K562 (cell line): ENCODE results near the gene ZBTB46. TPM values are rescaled to one million over a fixed set of nuclear protein-coding genes. Genes with fewer than 3 reads are reported as not detected.

Source experiments
- BACH1 ChIP-seq: fragments of 200-800 bp; sonication (Bioruptor generic); IDR thresholded peaks from 2 replicates; pipeline ENCODE4 v1.6.1; 2016; ENCODE audit warnings: missing genetic modification characterization, missing compliant biosample characterization
- CBFB ChIP-seq: sonication (generic); formaldehyde crosslinking; IDR thresholded peaks from 2 replicates; pipeline ENCODE4 v1.4.0; 2020; ENCODE audit warnings: mild to moderate bottlenecking, missing genetic modification reagents
- COPS2 ChIP-seq: fragments of 450-650 bp; conservative IDR thresholded peaks from 2 replicates; pipeline ENCODE4 v1.6.1; 2016; ENCODE audit warnings: mild to moderate bottlenecking, moderate library complexity
- FOXM1 ChIP-seq, 2 experiments: fragments of 450-650 bp in 1 of 2; sonication (generic) in 1 of 2; formaldehyde crosslinking in 1 of 2; IDR thresholded peaks; 2 replicates each; pipeline versions ENCODE4 v1.6.1 to v1.9.0; 2017 to 2022; ENCODE audit warnings: low read depth in 2 of 2, mild to moderate bottlenecking in 2 of 2, missing genetic modification reagents in 1 of 2, moderate library complexity in 1 of 2
- GTF2A2 ChIP-seq: IDR thresholded peaks from 2 replicates; pipeline ENCODE4 v1.6.1; 2016; ENCODE audit warnings: mild to moderate bottlenecking, missing genetic modification characterization, missing compliant biosample characterization
- HCFC1 ChIP-seq: IDR thresholded peaks from 2 replicates; pipeline ENCODE4 v1.6.1; 2012; ENCODE audit warnings: low read depth, low read length, improper control_type of control experiment
- HDAC1 ChIP-seq, 2 experiments: fragments of 450-650 bp; IDR thresholded peaks; 2 replicates each; pipeline ENCODE4 v1.6.1; 2016 to 2017; ENCODE audit warnings: inconsistent platforms in 1 of 2, mild to moderate bottlenecking in 1 of 2, moderate library complexity in 1 of 2
- LCOR ChIP-seq: sonication (generic); formaldehyde crosslinking; IDR thresholded peaks from 2 replicates; pipeline ENCODE4 v1.8.0; 2022; ENCODE audit warnings: mild to moderate bottlenecking, missing genetic modification reagents
- NONO ChIP-seq, 2 experiments: fragments of 200-400 bp in 1 of 2; fragments of 450-650 bp in 1 of 2; formaldehyde crosslinking in 1 of 2; IDR thresholded peaks; 2 replicates each; pipeline ENCODE4 v1.6.1; 2017; ENCODE audit warnings: low read depth in 2 of 2, mild to moderate bottlenecking in 2 of 2, moderate library complexity in 2 of 2, low read length in 1 of 2
- PCBP1 ChIP-seq: fragments of 200-400 bp; formaldehyde crosslinking; IDR thresholded peaks from 2 replicates; pipeline ENCODE4 v1.6.1; 2018; ENCODE audit warnings: mild to moderate bottlenecking, low read depth, low read length; ENCODE audit not compliant: poor library complexity, severe bottlenecking
- RBBP5 ChIP-seq: fragments of 200-600 bp; sonication (generic); IDR thresholded peaks from 2 replicates; pipeline ENCODE4 v1.6.1; 2012; ENCODE audit warnings: borderline replicate concordance, mild to moderate bottlenecking, low read length, control low read depth, inconsistent platforms; ENCODE audit not compliant: insufficient read depth, poor library complexity, severe bottlenecking
- TAF15 ChIP-seq: fragments of 200-400 bp; formaldehyde crosslinking; IDR thresholded peaks from 2 replicates; pipeline ENCODE4 v1.6.1; 2017; ENCODE audit warnings: mild to moderate bottlenecking, low read depth, low read length, moderate library complexity
- TBP ChIP-seq: optimal IDR thresholded peaks from 2 replicates; pipeline ENCODE3; 2011; ENCODE audit warnings: low read depth, low read length, improper control_type of control experiment
- TEAD1 ChIP-seq, 2 experiments: fragments of 450-650 bp in 1 of 2; sonication (generic) in 1 of 2; formaldehyde crosslinking; IDR thresholded peaks; 2 replicates each; pipeline versions ENCODE4 v1.4.0 to v1.8.0; 2020 to 2022; ENCODE audit warnings: mild to moderate bottlenecking in 2 of 2, missing genetic modification reagents in 1 of 2
- ZFX ChIP-seq: sonication (generic); formaldehyde crosslinking; IDR thresholded peaks from 2 replicates; pipeline ENCODE4 v1.8.0; 2022; ENCODE audit warnings: mild to moderate bottlenecking, missing genetic modification reagents, moderate library complexity
- ZNF445 ChIP-seq: fragments of 250-450 bp; sonication (Bioruptor Pico); IDR thresholded peaks from 2 replicates; pipeline ENCODE4 v1.4.0; 2020; ENCODE audit warnings: low read depth, mild to moderate bottlenecking, moderate library complexity
- ZNF75A ChIP-seq: fragments of 450-650 bp; formaldehyde crosslinking; IDR thresholded peaks from 2 replicates; pipeline ENCODE4 v1.4.0; 2020; ENCODE audit warnings: mild to moderate bottlenecking
- polyA plus RNA-seq, 8 experiments: library from polyadenylated mRNA; depleted of rRNA in 4 of 8; stranded (reverse) in 5 of 8; unstranded in 3 of 8; fragments of >200 nt; fragmentation: Nextera tagmentation in 2 of 8; fragmentation: Illumina TruSeq in 1 of 8; extraction: Ambion mirVana in 2 of 8; extraction: Trizol in 1 of 8; gene quantifications; 2 replicates each; pipeline versions ENCODE4 v1.2.1 to v1.2.3, GENCODE V29; 2011 to 2014; ENCODE audit warnings: inconsistent platforms in 1 of 8, missing spikeins in 1 of 8
- total RNA-seq, 7 experiments: library from RNA; depleted of rRNA in 6 of 7; stranded (reverse); fragments of >200 nt in 6 of 7; fragmentation: Illumina TruSeq in 2 of 7; extraction: Trizol in 2 of 7; gene quantifications; 2 replicates each; pipeline versions ENCODE4 v1.2.1 to v1.2.3, GENCODE V29; 2011 to 2021; ENCODE audit warnings: low replicate concordance in 1 of 7
- TF ChIP-seq, protein P1 (sequence below): IDR thresholded peaks from 3 replicates; pipeline ENCODE4 v1.6.1; 2011; ENCODE audit warnings: borderline replicate concordance, mild to moderate bottlenecking; ENCODE audit not compliant: insufficient read length, insufficient read depth
- TF ChIP-seq, protein P2 (sequence below): fragments of 250-450 bp; sonication (Bioruptor Pico); IDR thresholded peaks from 2 replicates; pipeline ENCODE4 v1.9.0; 2021; ENCODE audit warnings: mild to moderate bottlenecking
- TF ChIP-seq, protein P3 (sequence below): fragments of 450-650 bp; IDR thresholded peaks from 2 replicates; pipeline ENCODE4 v1.6.1; 2017; ENCODE audit warnings: antibody characterized with exemption, mild to moderate bottlenecking
- TF ChIP-seq, protein P4 (sequence below): IDR thresholded peaks from 2 replicates; pipeline ENCODE4 v1.6.1; 2014; ENCODE audit warnings: antibody characterized with exemption

ZBTB46 gene
- total and polyA plus RNA-seq, 9 of the 15 experiments (the other 6 are each of a cell fraction or from before 2014, with no cell fraction given), result 0.29 to 4.1 (median 1.1) TPM

DNA sequence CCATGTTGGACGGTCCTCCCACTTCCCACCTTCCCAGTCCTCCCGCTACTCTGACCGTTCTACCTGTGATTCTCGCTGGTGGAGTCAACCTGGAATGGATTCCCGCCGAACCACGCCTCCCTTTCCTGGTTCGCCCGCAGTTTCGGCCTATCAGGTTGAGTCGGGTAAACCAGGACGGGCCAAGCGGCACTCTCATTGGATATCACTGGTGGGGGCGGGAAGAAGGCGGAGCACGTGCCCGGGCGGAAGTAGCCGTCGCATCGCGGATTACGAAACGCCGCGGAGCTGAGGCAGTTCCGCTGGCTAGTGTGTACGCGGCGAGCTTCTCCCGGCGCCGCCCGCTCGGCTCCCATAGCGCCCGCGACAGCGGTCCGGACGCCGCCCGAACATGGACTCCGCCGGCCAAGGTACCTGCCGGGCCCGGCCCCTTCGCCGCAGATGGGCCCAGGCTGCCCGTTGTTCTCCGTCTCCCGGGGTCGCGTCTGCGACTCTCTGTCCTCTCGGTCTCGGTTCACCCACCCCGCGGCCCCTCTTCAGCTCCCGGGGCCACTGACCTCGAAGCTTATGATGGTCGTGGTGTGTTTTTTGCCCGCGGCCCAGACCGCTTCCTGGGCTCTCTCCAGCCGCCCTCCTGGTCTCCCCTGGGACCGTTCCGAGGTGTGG, 34.0 kb upstream of the ZBTB46 start, which contains the start of gene TPD52L2 (continued):
- TF ChIP-seq, protein P1, sequence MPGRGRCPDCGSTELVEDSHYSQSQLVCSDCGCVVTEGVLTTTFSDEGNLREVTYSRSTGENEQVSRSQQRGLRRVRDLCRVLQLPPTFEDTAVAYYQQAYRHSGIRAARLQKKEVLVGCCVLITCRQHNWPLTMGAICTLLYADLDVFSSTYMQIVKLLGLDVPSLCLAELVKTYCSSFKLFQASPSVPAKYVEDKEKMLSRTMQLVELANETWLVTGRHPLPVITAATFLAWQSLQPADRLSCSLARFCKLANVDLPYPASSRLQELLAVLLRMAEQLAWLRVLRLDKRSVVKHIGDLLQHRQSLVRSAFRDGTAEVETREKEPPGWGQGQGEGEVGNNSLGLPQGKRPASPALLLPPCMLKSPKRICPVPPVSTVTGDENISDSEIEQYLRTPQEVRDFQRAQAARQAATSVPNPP, result no peak
- TF ChIP-seq TEAD1 (CRISPR knock-in tag; IDR thresholded peaks at IDR 0.05) (peak in 1 of 2 experiments; percentile 74; a peak in 2 of 4 replicates), HDAC1 (IDR thresholded peaks at IDR 0.05) (peak in 1 of 2 experiments; percentile 54; a peak in 2 of 4 replicates), CBFB (CRISPR knock-in tag) (no peak), GTF2A2 (tag) (no peak), TBP (peak; percentile 92), TAF15 (no peak), HCFC1 (peak; percentile 86), PCBP1 (peak; percentile 81), NONO (IDR thresholded peaks at IDR 0.05; ENCODE audit: low read depth in 2 of 2, low read length in 1 of 2) (peak in 1 of 2 experiments; percentile 80; a peak in 2 of 4 replicates), FOXM1 (IDR thresholded peaks at IDR 0.05; ENCODE audit: low read depth) (no peak), FOXM1 (CRISPR knock-in tag; IDR thresholded peaks at IDR 0.05; ENCODE audit: low read depth) (no peak; the same call in 1 of the 2 replicates), ZNF445 (no peak), ZFX (CRISPR knock-in tag) (peak; percentile 73), LCOR (CRISPR knock-in tag) (peak; percentile 47; the same call in 1 of the 2 replicates), COPS2 (no peak), BACH1 (tag) (no peak), ZNF75A (CRISPR knock-in tag) (no peak), RBBP5 (peak; percentile 92)
- TF ChIP-seq, protein P2, sequence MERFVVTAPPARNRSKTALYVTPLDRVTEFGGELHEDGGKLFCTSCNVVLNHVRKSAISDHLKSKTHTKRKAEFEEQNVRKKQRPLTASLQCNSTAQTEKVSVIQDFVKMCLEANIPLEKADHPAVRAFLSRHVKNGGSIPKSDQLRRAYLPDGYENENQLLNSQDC (CRISPR knock-in tag), result no peak
- TF ChIP-seq, protein P3, sequence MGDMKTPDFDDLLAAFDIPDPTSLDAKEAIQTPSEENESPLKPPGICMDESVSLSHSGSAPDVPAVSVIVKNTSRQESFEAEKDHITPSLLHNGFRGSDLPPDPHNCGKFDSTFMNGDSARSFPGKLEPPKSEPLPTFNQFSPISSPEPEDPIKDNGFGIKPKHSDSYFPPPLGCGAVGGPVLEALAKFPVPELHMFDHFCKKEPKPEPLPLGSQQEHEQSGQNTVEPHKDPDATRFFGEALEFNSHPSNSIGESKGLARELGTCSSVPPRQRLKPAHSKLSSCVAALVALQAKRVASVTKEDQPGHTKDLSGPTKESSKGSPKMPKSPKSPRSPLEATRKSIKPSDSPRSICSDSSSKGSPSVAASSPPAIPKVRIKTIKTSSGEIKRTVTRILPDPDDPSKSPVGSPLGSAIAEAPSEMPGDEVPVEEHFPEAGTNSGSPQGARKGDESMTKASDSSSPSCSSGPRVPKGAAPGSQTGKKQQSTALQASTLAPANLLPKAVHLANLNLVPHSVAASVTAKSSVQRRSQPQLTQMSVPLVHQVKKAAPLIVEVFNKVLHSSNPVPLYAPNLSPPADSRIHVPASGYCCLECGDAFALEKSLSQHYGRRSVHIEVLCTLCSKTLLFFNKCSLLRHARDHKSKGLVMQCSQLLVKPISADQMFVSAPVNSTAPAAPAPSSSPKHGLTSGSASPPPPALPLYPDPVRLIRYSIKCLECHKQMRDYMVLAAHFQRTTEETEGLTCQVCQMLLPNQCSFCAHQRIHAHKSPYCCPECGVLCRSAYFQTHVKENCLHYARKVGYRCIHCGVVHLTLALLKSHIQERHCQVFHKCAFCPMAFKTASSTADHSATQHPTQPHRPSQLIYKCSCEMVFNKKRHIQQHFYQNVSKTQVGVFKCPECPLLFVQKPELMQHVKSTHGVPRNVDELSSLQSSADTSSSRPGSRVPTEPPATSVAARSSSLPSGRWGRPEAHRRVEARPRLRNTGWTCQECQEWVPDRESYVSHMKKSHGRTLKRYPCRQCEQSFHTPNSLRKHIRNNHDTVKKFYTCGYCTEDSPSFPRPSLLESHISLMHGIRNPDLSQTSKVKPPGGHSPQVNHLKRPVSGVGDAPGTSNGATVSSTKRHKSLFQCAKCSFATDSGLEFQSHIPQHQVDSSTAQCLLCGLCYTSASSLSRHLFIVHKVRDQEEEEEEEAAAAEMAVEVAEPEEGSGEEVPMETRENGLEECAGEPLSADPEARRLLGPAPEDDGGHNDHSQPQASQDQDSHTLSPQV, result no peak
- TF ChIP-seq, protein P4, sequence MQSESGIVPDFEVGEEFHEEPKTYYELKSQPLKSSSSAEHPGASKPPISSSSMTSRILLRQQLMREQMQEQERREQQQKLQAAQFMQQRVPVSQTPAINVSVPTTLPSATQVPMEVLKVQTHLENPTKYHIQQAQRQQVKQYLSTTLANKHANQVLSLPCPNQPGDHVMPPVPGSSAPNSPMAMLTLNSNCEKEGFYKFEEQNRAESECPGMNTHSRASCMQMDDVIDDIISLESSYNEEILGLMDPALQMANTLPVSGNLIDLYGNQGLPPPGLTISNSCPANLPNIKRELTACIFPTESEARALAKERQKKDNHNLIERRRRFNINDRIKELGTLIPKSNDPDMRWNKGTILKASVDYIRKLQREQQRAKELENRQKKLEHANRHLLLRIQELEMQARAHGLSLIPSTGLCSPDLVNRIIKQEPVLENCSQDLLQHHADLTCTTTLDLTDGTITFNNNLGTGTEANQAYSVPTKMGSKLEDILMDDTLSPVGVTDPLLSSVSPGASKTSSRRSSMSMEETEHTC, result peak; percentile 55; the same call in 1 of the 2 replicates
